Ovary (tissue), 3 donors: ENCODE data around the gene ARHGAP12.

Source experiments
- CTCF ChIP-seq, 3 donors: fragments of 450-650 bp in 2 of 3; fragments of 200-600 bp in 1 of 3; IDR thresholded peaks; one replicate each; pipeline versions ENCODE4 v1.5.1 to v1.8.0; 2016 to 2022; ENCODE audit warnings: antibody characterized with exemption in 3 of 3, mild to moderate bottlenecking in 1 of 3
- POLR2A ChIP-seq: fragments of 450-650 bp; IDR thresholded peaks from one replicate; pipeline ENCODE4 v1.6.1; 2017; ENCODE audit warnings: antibody characterized with exemption, mild to moderate bottlenecking, moderate library complexity
- donor health status: DM: no; HTN: no; CAD: no.

DNA sequence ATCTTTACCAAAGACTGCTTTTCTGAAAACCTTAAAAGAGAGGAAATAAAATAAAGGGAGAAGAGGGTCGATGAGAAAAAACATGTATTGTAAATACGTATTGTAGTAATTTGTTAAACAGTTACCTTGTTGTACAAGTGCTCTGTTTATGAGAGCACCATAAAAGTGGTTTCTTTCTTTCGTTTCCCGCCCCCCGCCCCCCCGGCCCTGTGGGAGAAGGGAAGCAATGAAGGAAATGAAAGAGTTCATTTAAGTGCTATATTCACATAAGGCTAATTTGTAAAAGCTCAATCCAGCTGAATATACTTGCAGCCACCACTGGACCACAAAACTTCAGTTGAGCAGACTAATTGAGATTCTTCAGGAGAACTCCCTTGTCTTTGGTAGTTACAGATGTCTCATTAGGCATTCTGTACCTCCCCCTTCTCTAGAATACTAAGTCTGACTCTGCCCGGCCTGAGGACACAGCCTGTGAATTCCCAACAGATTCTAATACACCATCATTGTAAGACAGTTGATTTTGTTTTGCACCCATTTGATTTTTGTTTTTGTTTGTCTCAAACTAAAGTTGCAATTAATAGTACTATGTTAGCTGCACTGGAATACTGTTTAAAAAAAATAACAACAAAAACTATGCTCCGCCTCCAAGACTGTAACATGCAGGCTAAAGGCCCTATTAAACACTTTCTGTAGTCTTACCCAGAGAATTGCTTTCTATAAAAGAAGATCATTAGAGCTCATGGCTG is 124.9 kb downstream of the ARHGAP12 start:
- TF ChIP-seq CTCF (IDR thresholded peaks at IDR 0.05): no peak
- no peak for TF ChIP-seq POLR2A
